ENCODE measurements around the gene FRG1.
"Not testable (repeated sequence)": the region's sequence is repeated elsewhere in the genome, so short reads cannot be mapped to it uniquely, and the experiment has no call there.

DNA sequence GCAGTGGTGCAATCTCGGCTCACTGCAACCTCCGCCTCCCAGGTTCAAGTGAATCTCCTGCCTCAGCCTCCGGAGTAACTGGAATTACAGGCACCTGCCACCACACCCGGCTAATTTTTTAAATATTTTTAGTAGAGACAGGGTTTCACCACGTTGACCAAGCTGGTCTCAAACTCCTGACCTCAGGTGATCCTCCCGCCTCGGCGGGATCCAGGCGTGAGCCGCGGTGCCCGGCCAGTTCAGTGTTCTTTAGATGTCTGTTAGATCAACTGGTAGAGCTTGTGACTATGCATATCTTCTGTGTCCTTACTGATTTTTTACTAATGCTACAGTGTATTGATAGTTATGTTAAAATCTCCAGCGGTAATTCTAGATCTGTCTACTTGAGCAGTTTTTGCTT is 6.2 kb downstream of the FRG1 start:
- TF ChIP-seq CTCF, POLR2A (IDR thresholded peaks at IDR 0.05): not testable (repeated sequence)

Data from adrenal gland (tissue), 5 donors.